ENCODE data around the gene EVI5. TPM values are rescaled to one million over a fixed set of nuclear protein-coding genes. Genes with fewer than 3 reads are reported as not detected.

Gene EVI5
- polyA plus RNA-seq (2011; rRNA removed) = 8.2 and 10.4 TPM in 2 replicates
- 2.8 and 3.5 TPM in 2 replicates for polyA plus RNA-seq (2012; cell fraction: cytosol; rRNA removed)
- polyA plus RNA-seq (2012; cell fraction: nucleus; rRNA removed) = 1.8 and 2.0 TPM in 2 replicates
- 9.4 to 11.4 TPM (median 10.2 TPM) in 3 replicates for polyA plus RNA-seq (2017; fragmentation: RNase III; extraction: RNeasy Plus Mini Kit Qiagen cat#74134 plus additional on column Dnase treatment)
- 7.1 and 9.1 TPM in 2 replicates for polyA minus RNA-seq (2011; rRNA and poly(A)+ RNA removed)

DNA sequence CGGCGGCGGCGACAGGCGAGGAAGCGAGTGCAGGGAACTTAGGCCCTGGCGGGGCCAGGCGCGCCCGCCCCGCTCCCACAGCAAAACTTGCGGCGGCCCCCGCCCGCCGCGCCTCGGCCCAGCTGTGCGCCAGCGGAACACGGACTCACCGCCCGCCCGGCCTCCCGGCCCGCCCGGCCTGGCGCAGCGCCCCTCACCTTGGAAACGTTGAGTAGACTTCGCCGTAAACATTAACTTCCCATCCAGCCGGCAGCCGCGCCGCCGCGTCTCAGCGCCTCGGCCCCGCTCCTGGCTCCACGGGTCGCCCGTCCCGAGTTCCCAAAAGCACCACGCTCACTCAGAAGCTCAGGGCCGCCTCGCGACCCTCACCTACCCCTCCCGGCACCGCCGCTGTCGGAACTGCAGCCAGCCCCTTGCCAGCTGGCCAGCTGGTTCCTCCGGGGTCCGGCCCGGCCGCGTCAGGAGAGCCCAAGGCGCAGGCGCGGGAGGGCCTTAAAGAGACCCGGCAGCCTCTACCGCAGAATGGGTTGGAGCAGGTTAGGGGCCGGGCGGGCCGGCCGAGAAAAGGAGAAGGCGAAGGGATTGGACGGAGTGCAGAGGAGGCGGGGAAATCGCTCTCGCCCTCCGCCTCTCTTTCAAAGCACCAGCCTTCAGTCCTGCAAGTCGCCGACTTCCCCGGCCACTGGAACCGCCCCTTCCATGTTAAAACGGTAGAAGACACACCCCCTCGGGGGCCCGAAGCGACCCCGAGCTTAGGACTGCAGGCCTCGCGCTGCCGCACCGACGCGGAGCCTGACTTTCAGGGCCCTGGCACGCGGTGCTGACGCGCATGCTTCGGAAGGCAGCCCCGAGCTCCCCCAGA is at the start of gene EVI5:
EVI5 (minus strand) TSS at position 470 of the 862 bp plus-strand sequence. CDS start 48,562 bp downstream, outside the sequence.
- H3K4me2 ChIP-seq = peak within 1 kb of the TSS; percentile 95
- H3K4me3 ChIP-seq = peak within 1 kb of the TSS; percentile 95
- no peaks in the 10 kb centered on the region for H3K9me3 ChIP-seq
- DNase-seq (ENCODE audit: low read depth in 1 of 2, low spot score in 1 of 2) (peak; percentile 77 to 94), ATAC-seq (peak; percentile 97 to 99), FAIRE-seq (no peak)
- peak within 1 kb of the TSS; percentile 94 for H3K27ac ChIP-seq
- ChIA-PET POLR2A (interaction anchor here (0.7 to 2.7 kb wide), 7 partner anchors 9 to 49 kb away, joined by 3 to 11 read pairs (median 4); partner anchors contain the start of gene RPL5), CTCF (interaction anchor here (1.0 to 2.4 kb wide), 3 partner anchors 26 to 47 kb away, joined by 3 to 5 read pairs (median 3); partner anchors contain the start of gene RPL5)
- 0 out of 3 replicates have a peak, but pooled peaks cover 3% of the 10 kb centered on the region for H3K4me1 ChIP-seq
- WGBS (ENCODE audit: missing lambda C conversion rate) = 0% methylated on average over 7 of the region's 94 CpGs
- TF ChIP-seq HOXB13 (CRISPR knock-in tag; IDR thresholded peaks at IDR 0.05; ENCODE audit: low read depth) (peak; percentile 76; the same call in 1 of the 2 replicates), JUNB (IDR thresholded peaks at IDR 0.05) (no peak), FOXS1 (CRISPR knock-in tag; IDR thresholded peaks at IDR 0.05) (no peak), SREBF2 (IDR thresholded peaks at IDR 0.05) (no peak), FOSL2 (IDR thresholded peaks at IDR 0.05) (no peak), FOSL2 (CRISPR knock-in tag; IDR thresholded peaks at IDR 0.05) (no peak), POLR2A (IDR thresholded peaks at IDR 0.05; ENCODE audit: low read length) (peak; percentile 77), MAZ (IDR thresholded peaks at IDR 0.05; ENCODE audit: borderline replicate concordance, low read depth, low read length) (no peak), HDAC2 (IDR thresholded peaks at IDR 0.05) (peak; percentile 44; the same call in 1 of the 2 replicates), TFCP2L1 (CRISPR knock-in tag; IDR thresholded peaks at IDR 0.05) (no peak), BHLHE40 (IDR thresholded peaks at IDR 0.05; ENCODE audit: low read depth, low read length) (no peak), CBX2 (IDR thresholded peaks at IDR 0.05; ENCODE audit: borderline replicate concordance, low read depth) (no peak), FOSB (CRISPR knock-in tag; IDR thresholded peaks at IDR 0.05) (no peak), SMC3 (IDR thresholded peaks at IDR 0.05) (no peak), ESRRA (IDR thresholded peaks at IDR 0.05; ENCODE audit: borderline replicate concordance, low read length) (no peak), HOXA7 (CRISPR knock-in tag; IDR thresholded peaks at IDR 0.05) (no peak), MYC (IDR thresholded peaks at IDR 0.05; ENCODE audit: borderline replicate concordance, low read length) (peak; percentile 73; the same call in 1 of the 2 replicates), HEYL (CRISPR knock-in tag; IDR thresholded peaks at IDR 0.05) (peak; percentile 72; the same call in 1 of the 2 replicates), JUN (IDR thresholded peaks at IDR 0.05) (peak in 1 of 2 experiments; percentile 35; a peak in 1 of 5 replicates), RNF2 (IDR thresholded peaks at IDR 0.05; ENCODE audit: borderline replicate concordance, low read depth) (no peak), NPAS2 (CRISPR knock-in tag; IDR thresholded peaks at IDR 0.05; ENCODE audit: borderline replicate concordance) (no peak), PHF8 (IDR thresholded peaks at IDR 0.05; ENCODE audit: borderline replicate concordance, low read depth) (peak; percentile 41; the same call in 1 of the 2 replicates), RFX5 (IDR thresholded peaks at IDR 0.05) (no peak), HOXB5 (CRISPR knock-in tag; IDR thresholded peaks at IDR 0.05) (peak; percentile 78; the same call in 1 of the 2 replicates)
- TF ChIP-seq, protein P1, sequence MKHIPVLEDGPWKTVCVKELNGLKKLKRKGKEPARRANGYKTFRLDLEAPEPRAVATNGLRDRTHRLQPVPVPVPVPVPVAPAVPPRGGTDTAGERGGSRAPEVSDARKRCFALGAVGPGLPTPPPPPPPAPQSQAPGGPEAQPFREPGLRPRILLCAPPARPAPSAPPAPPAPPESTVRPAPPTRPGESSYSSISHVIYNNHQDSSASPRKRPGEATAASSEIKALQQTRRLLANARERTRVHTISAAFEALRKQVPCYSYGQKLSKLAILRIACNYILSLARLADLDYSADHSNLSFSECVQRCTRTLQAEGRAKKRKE (CRISPR knock-in tag; IDR thresholded peaks at IDR 0.05; ENCODE audit: low read depth) = peak; percentile 76; the same call in 1 of the 2 replicates
- TF ChIP-seq, protein P2, sequence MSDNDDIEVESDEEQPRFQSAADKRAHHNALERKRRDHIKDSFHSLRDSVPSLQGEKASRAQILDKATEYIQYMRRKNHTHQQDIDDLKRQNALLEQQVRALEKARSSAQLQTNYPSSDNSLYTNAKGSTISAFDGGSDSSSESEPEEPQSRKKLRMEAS (IDR thresholded peaks at IDR 0.05) = peak; percentile 97
- TF ChIP-seq, protein P3, sequence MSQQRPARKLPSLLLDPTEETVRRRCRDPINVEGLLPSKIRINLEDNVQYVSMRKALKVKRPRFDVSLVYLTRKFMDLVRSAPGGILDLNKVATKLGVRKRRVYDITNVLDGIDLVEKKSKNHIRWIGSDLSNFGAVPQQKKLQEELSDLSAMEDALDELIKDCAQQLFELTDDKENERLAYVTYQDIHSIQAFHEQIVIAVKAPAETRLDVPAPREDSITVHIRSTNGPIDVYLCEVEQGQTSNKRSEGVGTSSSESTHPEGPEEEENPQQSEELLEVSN (IDR thresholded peaks at IDR 0.05; ENCODE audit: borderline replicate concordance, low read depth) = peak; percentile 95
- TF ChIP-seq, protein P4, sequence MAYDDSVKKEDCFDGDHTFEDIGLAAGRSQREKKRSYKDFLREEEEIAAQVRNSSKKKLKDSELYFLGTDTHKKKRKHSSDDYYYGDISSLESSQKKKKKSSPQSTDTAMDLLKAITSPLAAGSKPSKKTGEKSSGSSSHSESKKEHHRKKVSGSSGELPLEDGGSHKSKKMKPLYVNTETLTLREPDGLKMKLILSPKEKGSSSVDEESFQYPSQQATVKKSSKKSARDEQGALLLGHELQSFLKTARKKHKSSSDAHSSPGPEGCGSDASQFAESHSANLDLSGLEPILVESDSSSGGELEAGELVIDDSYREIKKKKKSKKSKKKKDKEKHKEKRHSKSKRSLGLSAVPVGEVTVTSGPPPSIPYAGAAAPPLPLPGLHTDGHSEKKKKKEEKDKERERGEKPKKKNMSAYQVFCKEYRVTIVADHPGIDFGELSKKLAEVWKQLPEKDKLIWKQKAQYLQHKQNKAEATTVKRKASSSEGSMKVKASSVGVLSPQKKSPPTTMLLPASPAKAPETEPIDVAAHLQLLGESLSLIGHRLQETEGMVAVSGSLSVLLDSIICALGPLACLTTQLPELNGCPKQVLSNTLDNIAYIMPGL (CRISPR knock-in tag; IDR thresholded peaks at IDR 0.05; ENCODE audit: borderline replicate concordance) = no peak
- TF ChIP-seq, protein P5, sequence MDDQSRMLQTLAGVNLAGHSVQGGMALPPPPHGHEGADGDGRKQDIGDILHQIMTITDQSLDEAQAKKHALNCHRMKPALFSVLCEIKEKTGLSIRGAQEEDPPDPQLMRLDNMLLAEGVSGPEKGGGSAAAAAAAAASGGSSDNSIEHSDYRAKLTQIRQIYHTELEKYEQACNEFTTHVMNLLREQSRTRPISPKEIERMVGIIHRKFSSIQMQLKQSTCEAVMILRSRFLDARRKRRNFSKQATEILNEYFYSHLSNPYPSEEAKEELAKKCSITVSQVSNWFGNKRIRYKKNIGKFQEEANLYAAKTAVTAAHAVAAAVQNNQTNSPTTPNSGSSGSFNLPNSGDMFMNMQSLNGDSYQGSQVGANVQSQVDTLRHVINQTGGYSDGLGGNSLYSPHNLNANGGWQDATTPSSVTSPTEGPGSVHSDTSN (IDR thresholded peaks at IDR 0.05) = no peak
- TF ChIP-seq, protein P6, sequence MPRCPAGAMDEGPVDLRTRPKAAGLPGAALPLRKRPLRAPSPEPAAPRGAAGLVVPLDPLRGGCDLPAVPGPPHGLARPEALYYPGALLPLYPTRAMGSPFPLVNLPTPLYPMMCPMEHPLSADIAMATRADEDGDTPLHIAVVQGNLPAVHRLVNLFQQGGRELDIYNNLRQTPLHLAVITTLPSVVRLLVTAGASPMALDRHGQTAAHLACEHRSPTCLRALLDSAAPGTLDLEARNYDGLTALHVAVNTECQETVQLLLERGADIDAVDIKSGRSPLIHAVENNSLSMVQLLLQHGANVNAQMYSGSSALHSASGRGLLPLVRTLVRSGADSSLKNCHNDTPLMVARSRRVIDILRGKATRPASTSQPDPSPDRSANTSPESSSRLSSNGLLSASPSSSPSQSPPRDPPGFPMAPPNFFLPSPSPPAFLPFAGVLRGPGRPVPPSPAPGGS (IDR thresholded peaks at IDR 0.05) = no peak
- TF ChIP-seq, protein P7, sequence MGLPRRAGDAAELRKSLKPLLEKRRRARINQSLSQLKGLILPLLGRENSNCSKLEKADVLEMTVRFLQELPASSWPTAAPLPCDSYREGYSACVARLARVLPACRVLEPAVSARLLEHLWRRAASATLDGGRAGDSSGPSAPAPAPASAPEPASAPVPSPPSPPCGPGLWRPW (IDR thresholded peaks at IDR 0.05) = no peak
- TF ChIP-seq, protein P8, sequence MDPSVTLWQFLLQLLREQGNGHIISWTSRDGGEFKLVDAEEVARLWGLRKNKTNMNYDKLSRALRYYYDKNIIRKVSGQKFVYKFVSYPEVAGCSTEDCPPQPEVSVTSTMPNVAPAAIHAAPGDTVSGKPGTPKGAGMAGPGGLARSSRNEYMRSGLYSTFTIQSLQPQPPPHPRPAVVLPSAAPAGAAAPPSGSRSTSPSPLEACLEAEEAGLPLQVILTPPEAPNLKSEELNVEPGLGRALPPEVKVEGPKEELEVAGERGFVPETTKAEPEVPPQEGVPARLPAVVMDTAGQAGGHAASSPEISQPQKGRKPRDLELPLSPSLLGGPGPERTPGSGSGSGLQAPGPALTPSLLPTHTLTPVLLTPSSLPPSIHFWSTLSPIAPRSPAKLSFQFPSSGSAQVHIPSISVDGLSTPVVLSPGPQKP (IDR thresholded peaks at IDR 0.05; ENCODE audit: low read depth, low read length) = no peak
